IMR-90 (cell line): ENCODE measurements around the gene DHRS7B. TPM values are rescaled to one million over a fixed set of nuclear protein-coding genes. Genes with fewer than 3 reads are reported as not detected.

Experiments used
- ATAC-seq: fragments of 200-7000 bp; cut with Tn5 transposase; 2 replicates; pipeline ENCODE4 v1.9.1; 2020; ENCODE audit warnings: low read depth, mild to moderate bottlenecking, moderate library complexity
- BruUV-seq: library from RNA; stranded (reverse); fragments of 400-500 nt; replicated peaks from 2 replicates; lab custom pipeline; 2021; lab: Mats Ljungman, UMichigan
- CTCF ChIA-PET: fragments of 300-600 bp; formaldehyde crosslinking; extraction: SDS; loops from one replicate; lab custom pipeline; 2021; ENCODE audit warnings: antibody characterized with exemption; lab: Yijun Ruan, JAX
- POLR2A ChIA-PET: fragments of 300-600 bp; sonication (Branson Sonifier 250); formaldehyde crosslinking; loops from one replicate; lab custom pipeline; 2022; ENCODE audit warnings: antibody characterized with exemption; ENCODE audit not compliant: unreplicated experiment; lab: Charles Lee
- DNase-seq: peaks from one replicate; pipeline ENCODE4 v3.0.0; 2013
- H2AFZ ChIP-seq: replicated peaks from 2 replicates; pipeline ENCODE3; 2013; ENCODE audit warnings: low read length, mild to moderate bottlenecking; ENCODE audit not compliant: poor library complexity
- H2AK5ac ChIP-seq: 2 replicates; pipeline ENCODE4 v1.6.1; 2013; ENCODE audit warnings: low read depth, low read length, inconsistent platforms
- H2AK9ac ChIP-seq: replicated peaks from 2 replicates; pipeline ENCODE3; 2013; ENCODE audit warnings: mild to moderate bottlenecking, low read depth, low read length, moderate library complexity; ENCODE audit not compliant: poor library complexity
- H2BK120ac ChIP-seq: 2 replicates; pipeline ENCODE4 v1.6.1; 2013; ENCODE audit warnings: low read depth, low read length, inconsistent platforms
- H2BK15ac ChIP-seq: 3 replicates; pipeline ENCODE4 v1.6.1; 2013; ENCODE audit warnings: low read depth, low read length, inconsistent platforms
- H2BK20ac ChIP-seq: 2 replicates; pipeline ENCODE4 v1.6.1; 2013; ENCODE audit warnings: low read depth, mild to moderate bottlenecking, inconsistent platforms, low read length, moderate library complexity
- H2BK5ac ChIP-seq: 2 replicates; pipeline ENCODE4 v1.6.1; 2013; ENCODE audit warnings: mild to moderate bottlenecking, low read depth, low read length, inconsistent platforms; ENCODE audit not compliant: poor library complexity, severe bottlenecking
- H3K14ac ChIP-seq: replicated peaks from 2 replicates; pipeline ENCODE4 v1.6.1; 2013; ENCODE audit warnings: low read depth, low read length, inconsistent platforms
- H3K18ac ChIP-seq: 2 replicates; pipeline ENCODE4 v1.6.1; 2013; ENCODE audit warnings: low read depth, low read length, control low read depth
- H3K23ac ChIP-seq: 2 replicates; pipeline ENCODE4 v1.6.1; 2013; ENCODE audit warnings: low read depth, low read length, inconsistent platforms
- H3K27ac ChIP-seq: 2 replicates; pipeline ENCODE4 v1.5.1; 2013; ENCODE audit warnings: mild to moderate bottlenecking, control low read depth, low read length; ENCODE audit not compliant: insufficient read depth
- H3K27me3 ChIP-seq: 2 replicates; pipeline ENCODE4 v1.6.1; 2013; ENCODE audit warnings: low read length; ENCODE audit not compliant: control insufficient read depth, insufficient read depth
- H3K36me3 ChIP-seq: 2 replicates; pipeline ENCODE4 v1.6.1; 2013; ENCODE audit warnings: low read length, mixed read lengths; ENCODE audit not compliant: control insufficient read depth, insufficient read depth
- H3K4ac ChIP-seq: 2 replicates; pipeline ENCODE4 v1.6.1; 2013; ENCODE audit warnings: low read depth, low read length, inconsistent platforms
- H3K4me1 ChIP-seq: 2 replicates; pipeline ENCODE4 v1.6.1; 2013; ENCODE audit warnings: low read length, mixed read lengths; ENCODE audit not compliant: control insufficient read depth, insufficient read depth
- H3K4me2 ChIP-seq: 2 replicates; pipeline ENCODE4 v1.6.1; 2013; ENCODE audit warnings: low read depth, mild to moderate bottlenecking, control low read depth, low read length, moderate library complexity
- H3K4me3 ChIP-seq: 2 replicates; pipeline ENCODE4 v1.5.1; 2013; ENCODE audit warnings: low read depth, mild to moderate bottlenecking, control low read depth, low read length, moderate library complexity; ENCODE audit not compliant: insufficient read depth
- H3K56ac ChIP-seq: 2 replicates; pipeline ENCODE4 v1.6.1; 2013; ENCODE audit warnings: low read length, inconsistent platforms; ENCODE audit not compliant: insufficient read depth; ENCODE audit errors: extremely low read depth
- H3K79me1 ChIP-seq, 2 experiments: 2 replicates each; pipeline ENCODE4 v1.6.1; 2013; ENCODE audit warnings: low read length in 2 of 2, inconsistent platforms in 1 of 2, low read depth in 1 of 2
- H3K9ac ChIP-seq: 2 replicates; pipeline ENCODE4 v1.6.1; 2013; ENCODE audit warnings: low read depth, low read length, control low read depth
- H3K9me1 ChIP-seq: 2 replicates; pipeline ENCODE4 v1.6.1; 2013; ENCODE audit warnings: low read length, inconsistent platforms; ENCODE audit not compliant: insufficient read depth
- H3K9me3 ChIP-seq: 2 replicates; pipeline ENCODE4 v1.6.1; 2013; ENCODE audit warnings: low read length; ENCODE audit not compliant: control insufficient read depth, insufficient read depth
- H4K20me1 ChIP-seq: 2 replicates; pipeline ENCODE4 v1.6.1; 2013; ENCODE audit warnings: low read length, inconsistent platforms; ENCODE audit not compliant: insufficient read depth
- H4K5ac ChIP-seq: 2 replicates; pipeline ENCODE4 v1.6.1; 2013; ENCODE audit warnings: mild to moderate bottlenecking, low read depth, low read length, control low read depth
- H4K8ac ChIP-seq, 2 experiments: 2 replicates each; pipeline ENCODE4 v1.6.1; 2013; ENCODE audit warnings: low read depth in 2 of 2, low read length in 2 of 2, control low read depth in 1 of 2, inconsistent platforms in 1 of 2
- H4K91ac ChIP-seq: 2 replicates; pipeline ENCODE4 v1.6.1; 2013; ENCODE audit warnings: low read depth, low read length, inconsistent platforms; ENCODE audit not compliant: insufficient read depth
- BHLHE40 ChIP-seq: fragments of 150-350 bp; IDR thresholded peaks from 2 replicates; pipeline ENCODE4 v1.6.1; 2016; ENCODE audit warnings: mild to moderate bottlenecking, low read depth, low read length
- CEBPB ChIP-seq: IDR thresholded peaks from 2 replicates; pipeline ENCODE4 v1.6.1; 2012; ENCODE audit warnings: low read depth, low read length, improper control_type of control experiment
- CHD1 ChIP-seq: IDR thresholded peaks from 2 replicates; pipeline ENCODE4 v1.6.1; 2012; ENCODE audit warnings: low read depth, low read length, improper control_type of control experiment
- FOS ChIP-seq: fragments of 150-350 bp; IDR thresholded peaks from 2 replicates; pipeline ENCODE4 v1.6.1; 2016; ENCODE audit warnings: low read depth, low read length
- MAFK ChIP-seq: IDR thresholded peaks from 2 replicates; pipeline ENCODE4 v1.6.1; 2012; ENCODE audit warnings: low read depth, low read length, improper control_type of control experiment
- MAZ ChIP-seq: IDR thresholded peaks from 2 replicates; pipeline ENCODE4 v1.6.1; 2012; ENCODE audit warnings: low read depth, mild to moderate bottlenecking, low read length, improper control_type of control experiment, moderate library complexity, borderline replicate concordance
- MXI1 ChIP-seq: IDR thresholded peaks from 2 replicates; pipeline ENCODE4 v1.6.1; 2012; ENCODE audit warnings: low read depth, mild to moderate bottlenecking, low read length, moderate library complexity, borderline replicate concordance
- NFE2L2 ChIP-seq: fragments of 150-350 bp; IDR thresholded peaks from 2 replicates; pipeline ENCODE4 v1.6.1; 2016; ENCODE audit warnings: low read depth, mild to moderate bottlenecking, low read length
- POLR2A ChIP-seq: IDR thresholded peaks from 2 replicates; pipeline ENCODE4 v1.6.1; 2012; ENCODE audit warnings: mild to moderate bottlenecking, low read depth, low read length
- RAD21 ChIP-seq: IDR thresholded peaks from 2 replicates; pipeline ENCODE4 v1.6.1; 2012; ENCODE audit warnings: low read length, improper control_type of control experiment
- RCOR1 ChIP-seq: IDR thresholded peaks from 2 replicates; pipeline ENCODE4 v1.6.1; 2012; ENCODE audit warnings: mild to moderate bottlenecking, low read length, improper control_type of control experiment; ENCODE audit not compliant: insufficient replicate concordance
- RFX5 ChIP-seq: IDR thresholded peaks from 2 replicates; pipeline ENCODE4 v1.8.0; 2012; ENCODE audit warnings: low read depth, mild to moderate bottlenecking, low read length, moderate library complexity
- SMC3 ChIP-seq: fragments of 150-350 bp; IDR thresholded peaks from 2 replicates; pipeline ENCODE4 v1.6.1; 2016; ENCODE audit warnings: low read depth, mild to moderate bottlenecking, antibody characterized with exemption, low read length, moderate library complexity
- WGBS, 2 experiments: methylation state at CpG; one replicate each; pipeline versions ENCODE4 v1.1.5 to v1.1.7; 2013; ENCODE audit warnings: missing lambda C conversion rate in 2 of 2; ENCODE audit not compliant: insufficient read length in 1 of 2; ENCODE audit errors: extremely low coverage in 2 of 2; 5-methylcytosine and 5-hydroxymethylcytosine counted together
- dilution Hi-C: fragments of 300-500 bp; cut with HindIII; formaldehyde crosslinking; loops from one replicate; pipeline ENCODE4 v1.14.3; 2018; ENCODE audit warnings: low sequenced_read_pairs; ENCODE audit not compliant: unreplicated experiment
- in situ Hi-C: fragments of 300-500 bp; cut with MboI; formaldehyde crosslinking; loops from 3 replicates; pipeline ENCODE4 v1.14.3; 2019; ENCODE audit warnings: low sequenced_read_pairs, inconsistent platforms, mixed read lengths
- intact Hi-C: fragments of 100-400 bp; cut with micrococcal nuclease; formaldehyde crosslinking; loops from 2 replicates; pipeline ENCODE4 v1.10.0; 2022
- polyA plus RNA-seq, 3 experiments: library from polyadenylated mRNA; depleted of rRNA; stranded (reverse); fragments of >200 nt; gene quantifications; 2 replicates each; pipeline ENCODE4 v1.2.3, GENCODE V29; 2012; ENCODE audit warnings: low replicate concordance in 1 of 3
- total RNA-seq: library from RNA; depleted of rRNA; stranded (reverse); fragments of >200 nt; gene quantifications from 2 replicates; pipeline ENCODE4 v1.2.3, GENCODE V29; 2012
- TF ChIP-seq, protein P1 (sequence below): conservative IDR thresholded peaks from 2 replicates; pipeline ENCODE4 v1.5.1; 2012; ENCODE audit warnings: mild to moderate bottlenecking, low read depth, low read length, improper control_type of control experiment
- TF ChIP-seq, protein P2 (sequence below): fragments of 150-350 bp; IDR thresholded peaks from 2 replicates; pipeline ENCODE4 v1.6.1; 2017; ENCODE audit warnings: mild to moderate bottlenecking, antibody characterized with exemption, low read length, low read depth
- TF ChIP-seq, protein P3 (sequence below): fragments of 150-350 bp; IDR thresholded peaks from 2 replicates; pipeline ENCODE4 v1.6.1; 2016; ENCODE audit warnings: low read depth, mild to moderate bottlenecking, low read length, moderate library complexity, borderline replicate concordance

The DHRS7B gene
- total and polyA plus RNA-seq, 2 of the 4 experiments (the other 2 are of a cell fraction) = 24.4 to 34.4 TPM

DNA sequence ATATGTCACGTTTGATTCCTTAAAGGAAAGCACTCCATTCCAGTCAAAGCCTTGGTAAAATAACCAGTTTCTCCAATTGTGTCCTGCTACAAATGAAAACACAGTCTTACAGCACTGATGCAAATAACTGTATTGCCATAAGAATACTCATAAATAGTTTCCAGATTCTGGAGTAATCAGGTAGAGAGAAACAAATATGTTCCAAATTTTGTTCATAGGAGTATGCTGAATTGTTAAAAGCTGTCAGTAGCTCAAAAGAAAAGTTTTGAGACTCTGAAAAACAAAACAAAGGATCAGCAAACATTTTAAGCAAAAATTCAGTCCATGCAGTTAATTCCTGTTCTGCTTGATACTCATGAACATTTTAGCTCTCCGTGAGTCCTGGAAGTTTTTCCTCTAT, 7.8 kb downstream of the DHRS7B start:
- no peak overlapping the region for H3K18ac ChIP-seq
- peaks cover 2% of the 10 kb centered on the region; the same call in 1 of the 2 replicates for H3K9me3 ChIP-seq
- H3K4ac ChIP-seq = no peak overlapping the region
- no peak overlapping the region for H4K8ac ChIP-seq
- in situ Hi-C loops (no loop called here), dilution Hi-C loops (no loop called here), intact Hi-C loops (no loop called here)
- no peak overlapping the region for H3K23ac ChIP-seq
- H3K27ac ChIP-seq = no peak overlapping the region
- H3K9ac ChIP-seq = no peak overlapping the region
- H2BK15ac ChIP-seq = no peak overlapping the region
- H3K27me3 ChIP-seq = no peaks in the 10 kb centered on the region
- 71% methylated on average over 1 of the region's 2 CpGs; no CpG with 5 or more reads in 1 of the 2 experiments for WGBS, 2 experiments
- H4K20me1 ChIP-seq = no peaks in the 10 kb centered on the region
- no peaks in the 10 kb centered on the region for H3K4me1 ChIP-seq
- H2AK5ac ChIP-seq = no peak overlapping the region
- H3K14ac ChIP-seq = no peak overlapping the region
- no peak overlapping the region for H2BK5ac ChIP-seq
- no peak overlapping the region for H2AK9ac ChIP-seq
- no peak overlapping the region for H2AFZ ChIP-seq
- BruUV-seq = no TSS peak
- POLR2A ChIA-PET = no interaction called here
- ATAC-seq (no peak), DNase-seq (no peak)
- CTCF ChIA-PET = interaction anchor here (1.9 kb wide), 1 partner anchor 15 kb away, joined by 4 read pairs; no protein-coding TSS in a partner anchor
- H4K91ac ChIP-seq = no peak overlapping the region
- H3K4me2 ChIP-seq = no peak overlapping the region
- TF ChIP-seq MXI1 (no peak), SMC3 (no peak), RCOR1 (no peak), CEBPB (no peak), FOS (no peak), NFE2L2 (no peak), CHD1 (no peak), BHLHE40 (no peak), MAZ (no peak), RAD21 (no peak), RFX5 (no peak), POLR2A (no peak), MAFK (no peak)
- TF ChIP-seq, protein P1, sequence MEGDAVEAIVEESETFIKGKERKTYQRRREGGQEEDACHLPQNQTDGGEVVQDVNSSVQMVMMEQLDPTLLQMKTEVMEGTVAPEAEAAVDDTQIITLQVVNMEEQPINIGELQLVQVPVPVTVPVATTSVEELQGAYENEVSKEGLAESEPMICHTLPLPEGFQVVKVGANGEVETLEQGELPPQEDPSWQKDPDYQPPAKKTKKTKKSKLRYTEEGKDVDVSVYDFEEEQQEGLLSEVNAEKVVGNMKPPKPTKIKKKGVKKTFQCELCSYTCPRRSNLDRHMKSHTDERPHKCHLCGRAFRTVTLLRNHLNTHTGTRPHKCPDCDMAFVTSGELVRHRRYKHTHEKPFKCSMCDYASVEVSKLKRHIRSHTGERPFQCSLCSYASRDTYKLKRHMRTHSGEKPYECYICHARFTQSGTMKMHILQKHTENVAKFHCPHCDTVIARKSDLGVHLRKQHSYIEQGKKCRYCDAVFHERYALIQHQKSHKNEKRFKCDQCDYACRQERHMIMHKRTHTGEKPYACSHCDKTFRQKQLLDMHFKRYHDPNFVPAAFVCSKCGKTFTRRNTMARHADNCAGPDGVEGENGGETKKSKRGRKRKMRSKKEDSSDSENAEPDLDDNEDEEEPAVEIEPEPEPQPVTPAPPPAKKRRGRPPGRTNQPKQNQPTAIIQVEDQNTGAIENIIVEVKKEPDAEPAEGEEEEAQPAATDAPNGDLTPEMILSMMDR = no peak
- TF ChIP-seq, protein P2, sequence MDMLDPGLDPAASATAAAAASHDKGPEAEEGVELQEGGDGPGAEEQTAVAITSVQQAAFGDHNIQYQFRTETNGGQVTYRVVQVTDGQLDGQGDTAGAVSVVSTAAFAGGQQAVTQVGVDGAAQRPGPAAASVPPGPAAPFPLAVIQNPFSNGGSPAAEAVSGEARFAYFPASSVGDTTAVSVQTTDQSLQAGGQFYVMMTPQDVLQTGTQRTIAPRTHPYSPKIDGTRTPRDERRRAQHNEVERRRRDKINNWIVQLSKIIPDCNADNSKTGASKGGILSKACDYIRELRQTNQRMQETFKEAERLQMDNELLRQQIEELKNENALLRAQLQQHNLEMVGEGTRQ = no peak
- TF ChIP-seq, protein P3, sequence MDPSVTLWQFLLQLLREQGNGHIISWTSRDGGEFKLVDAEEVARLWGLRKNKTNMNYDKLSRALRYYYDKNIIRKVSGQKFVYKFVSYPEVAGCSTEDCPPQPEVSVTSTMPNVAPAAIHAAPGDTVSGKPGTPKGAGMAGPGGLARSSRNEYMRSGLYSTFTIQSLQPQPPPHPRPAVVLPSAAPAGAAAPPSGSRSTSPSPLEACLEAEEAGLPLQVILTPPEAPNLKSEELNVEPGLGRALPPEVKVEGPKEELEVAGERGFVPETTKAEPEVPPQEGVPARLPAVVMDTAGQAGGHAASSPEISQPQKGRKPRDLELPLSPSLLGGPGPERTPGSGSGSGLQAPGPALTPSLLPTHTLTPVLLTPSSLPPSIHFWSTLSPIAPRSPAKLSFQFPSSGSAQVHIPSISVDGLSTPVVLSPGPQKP = no peak
- no peak overlapping the region for H3K4me3 ChIP-seq
- H3K56ac ChIP-seq = no peak overlapping the region
- H2BK120ac ChIP-seq = no peak overlapping the region
- peaks cover 0 to 3% of the 10 kb centered on the region in 2 experiments; a peak in 2 of 4 replicates for H3K79me1 ChIP-seq
- H2BK20ac ChIP-seq = no peak overlapping the region
- H3K36me3 ChIP-seq = no peaks in the 10 kb centered on the region
- no peak overlapping the region for H4K5ac ChIP-seq
- H3K9me1 ChIP-seq = no peaks in the 10 kb centered on the region
